Endothelial cell of umbilical vein (primary cell): ENCODE measurements around the gene SPHK2. TPM values are rescaled to one million over a fixed set of nuclear protein-coding genes. Genes with fewer than 3 reads are reported as not detected.

Experiments used
- BruUV-seq: library from RNA; stranded (reverse); fragments of 400-500 nt; replicated peaks from 2 replicates; lab custom pipeline; 2021; lab: Mats Ljungman, UMichigan
- CTCF ChIA-PET: fragments of 300-600, 350-600 bp; sonication (Branson Sonifier 250); formaldehyde crosslinking; loops from one replicate; lab custom pipeline; 2021; ENCODE audit warnings: antibody characterized with exemption, inconsistent platforms; lab: Charles Lee
- POLR2A ChIA-PET: fragments of 300-600, 350-600 bp; sonication (Branson Sonifier 250); formaldehyde crosslinking; loops from one replicate; lab custom pipeline; 2021; ENCODE audit warnings: antibody characterized with exemption, inconsistent platforms; lab: Charles Lee
- DNase-seq: peaks from one replicate; pipeline ENCODE4 v3.0.0-alpha.2; 2011; ENCODE audit warnings: low read depth, low spot score
- FAIRE-seq: peaks from 2 replicates; lab custom pipeline; 2011; peaks lifted over from hg19 to GRCh38; lab: Jason Lieb, UNC
- H2AFZ ChIP-seq: 2 replicates; pipeline ENCODE4 v1.6.0; 2012; ENCODE audit warnings: low read depth, low read length, control low read depth, inconsistent platforms
- H3K27ac ChIP-seq: 2 replicates; pipeline ENCODE4 v1.5.1; 2011; ENCODE audit warnings: low read depth, mild to moderate bottlenecking, control low read depth, low read length, moderate library complexity; ENCODE audit not compliant: insufficient read depth
- H3K27me3 ChIP-seq, 2 experiments: 2 replicates each; pipeline versions ENCODE4 v1.6.0 to v1.6.1; 2011; ENCODE audit warnings: low read length in 2 of 2, mixed read lengths in 1 of 2; ENCODE audit not compliant: control insufficient read depth in 2 of 2, insufficient read depth in 2 of 2
- H3K36me3 ChIP-seq, 2 experiments: 2 replicates in 1 of 2; 3 replicates in 1 of 2; pipeline ENCODE4 v1.5.1; 2011; ENCODE audit warnings: low read length in 2 of 2, mild to moderate bottlenecking in 1 of 2, moderate library complexity in 1 of 2; ENCODE audit not compliant: control insufficient read depth in 2 of 2, insufficient read depth in 2 of 2; ENCODE audit errors: extremely low read depth in 1 of 2
- H3K4me1 ChIP-seq: 3 replicates; pipeline ENCODE4 v1.5.1; 2011; ENCODE audit warnings: mild to moderate bottlenecking, low read length; ENCODE audit not compliant: control insufficient read depth, insufficient read depth; ENCODE audit errors: extremely low read depth
- H3K4me2 ChIP-seq: 2 replicates; pipeline ENCODE4 v1.6.1; 2011; ENCODE audit warnings: low read length, control low read depth, mixed read lengths; ENCODE audit not compliant: insufficient read depth
- H3K4me3 ChIP-seq, 3 experiments: fragments of 200-600 bp in 1 of 3; sonication (generic), shearing (Covaris generic) in 1 of 3; replicated peaks in 1 of 3; 2 replicates each; pipeline ENCODE4 v1.5.1; 2011 to 2016; ENCODE audit warnings: control low read depth in 3 of 3, low read length in 3 of 3, mild to moderate bottlenecking in 2 of 3, inconsistent platforms in 1 of 3, low read depth in 1 of 3, moderate library complexity in 1 of 3; ENCODE audit not compliant: insufficient read depth in 1 of 3
- H3K79me2 ChIP-seq: 2 replicates; pipeline ENCODE4 v1.6.0; 2012; ENCODE audit warnings: low read length, inconsistent platforms; ENCODE audit not compliant: control insufficient read depth, insufficient read depth
- H3K9ac ChIP-seq: replicated peaks from 2 replicates; pipeline ENCODE3; 2011; ENCODE audit warnings: low read length, control low read depth; ENCODE audit not compliant: insufficient read depth; ENCODE audit errors: extremely low read depth
- H3K9me1 ChIP-seq: replicated peaks from 3 replicates; pipeline ENCODE4 v1.6.0; 2011; ENCODE audit warnings: mild to moderate bottlenecking, low read length; ENCODE audit not compliant: control insufficient read depth, insufficient read depth; ENCODE audit errors: extremely low read depth
- H3K9me3 ChIP-seq: replicated peaks from 2 replicates; pipeline ENCODE4 v1.5.1; 2012; ENCODE audit warnings: low read length, inconsistent platforms; ENCODE audit not compliant: control insufficient read depth, insufficient read depth
- H4K20me1 ChIP-seq: replicated peaks from 2 replicates; pipeline ENCODE3; 2011; ENCODE audit warnings: mild to moderate bottlenecking, low read length; ENCODE audit not compliant: control insufficient read depth, insufficient read depth; ENCODE audit errors: extremely low read depth
- EZH2 ChIP-seq: IDR thresholded peaks from 2 replicates; pipeline ENCODE4 v1.6.1; 2012; ENCODE audit warnings: borderline replicate concordance, low read depth, mild to moderate bottlenecking, moderate library complexity, low read length, inconsistent platforms; ENCODE audit not compliant: severe bottlenecking
- FOS ChIP-seq: IDR thresholded peaks from 2 replicates; pipeline ENCODE4 v1.6.1; 2011; ENCODE audit warnings: mild to moderate bottlenecking, low read length, moderate library complexity, borderline replicate concordance; ENCODE audit not compliant: insufficient read depth
- GATA2 ChIP-seq: IDR thresholded peaks from 2 replicates; pipeline ENCODE4 v1.7.0; 2011; ENCODE audit warnings: low read depth, mild to moderate bottlenecking, moderate library complexity, mixed read lengths, low read length; ENCODE audit not compliant: insufficient read length, insufficient read depth
- JUN ChIP-seq: IDR thresholded peaks from 2 replicates; pipeline ENCODE4 v1.6.1; 2011; ENCODE audit warnings: borderline replicate concordance, low read depth; ENCODE audit not compliant: insufficient read length, insufficient read depth
- MYC ChIP-seq: IDR thresholded peaks from one replicate; pipeline ENCODE4 v1.6.1; 2011; ENCODE audit warnings: mild to moderate bottlenecking, low read depth, low read length
- POLR2A ChIP-seq: IDR thresholded peaks from 2 replicates; pipeline ENCODE4 v1.6.1; 2012; ENCODE audit warnings: low read depth, mild to moderate bottlenecking, control low read depth, low read length
- POLR2AphosphoS5 ChIP-seq: IDR thresholded peaks from 2 replicates; pipeline ENCODE4 v1.6.1; 2012; ENCODE audit warnings: low read depth, mild to moderate bottlenecking, control low read depth, low read length, moderate library complexity; ENCODE audit not compliant: insufficient read depth
- dilution Hi-C: fragments of 300-500 bp; cut with MboI; formaldehyde crosslinking; loops from one replicate; pipeline ENCODE4 v1.15.0; 2019; ENCODE audit warnings: low sequenced_read_pairs; ENCODE audit not compliant: extremely low pct_ligation_motif_present
- intact Hi-C: fragments of 100-400 bp; cut with micrococcal nuclease; formaldehyde crosslinking; loops from one replicate; pipeline ENCODE4 v1.10.0; 2022
- polyA plus RNA-seq, 4 experiments: library from polyadenylated mRNA; depleted of rRNA in 3 of 4; stranded (reverse) in 3 of 4; unstranded in 1 of 4; fragments of >200 nt; gene quantifications; 2 replicates each; pipeline versions ENCODE4 v1.2.1 to v1.2.3, GENCODE V29; 2011 to 2012; ENCODE audit warnings: missing spikeins in 1 of 4
- total RNA-seq: library from RNA; stranded (reverse); gene quantifications from 2 replicates; pipeline ENCODE4 v1.2.3, GENCODE V29; 2021
- TF ChIP-seq, protein P1 (sequence below), 2 donors: IDR thresholded peaks; 1 replicate in 1 of 2; 2 replicates in 1 of 2; pipeline ENCODE4 v1.5.1; 2011; ENCODE audit warnings: low read length in 2 of 2, mild to moderate bottlenecking in 2 of 2, moderate library complexity in 2 of 2, control low read depth in 1 of 2, inconsistent platforms in 1 of 2, low read depth in 1 of 2; ENCODE audit not compliant: insufficient read depth in 1 of 2; ENCODE audit errors: extremely low read depth in 1 of 2
- TF ChIP-seq, protein P2 (sequence below): IDR thresholded peaks from 2 replicates; pipeline ENCODE4 v1.6.1; 2011; ENCODE audit not compliant: insufficient read depth, insufficient read length

Gene SPHK2
- total and polyA plus RNA-seq, 2 donors (not counting 3 experiments of a cell fraction or from before 2014, with no cell fraction given), result 20.2 to 31.1 TPM

DNA sequence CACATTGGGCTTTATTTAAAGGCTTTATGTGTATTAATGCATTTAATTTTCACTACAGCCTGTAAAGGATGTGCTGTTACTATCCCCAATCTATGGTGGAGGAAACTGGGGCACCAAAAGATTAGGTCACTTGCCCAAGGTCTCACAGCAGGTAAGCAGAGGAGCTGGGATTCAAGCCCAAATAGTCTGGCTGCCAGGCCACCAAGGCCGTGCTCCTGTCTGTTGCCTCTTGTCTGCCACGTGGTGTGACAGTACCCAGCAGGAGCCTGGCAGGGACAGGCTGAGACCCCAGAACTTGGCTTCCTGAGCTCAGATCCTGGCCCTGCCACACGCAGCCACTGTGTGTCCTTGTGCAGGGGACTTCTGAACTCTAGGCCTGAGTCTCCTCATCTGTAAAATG is 49.0 kb downstream of the SPHK2 start:
- H3K9me1 ChIP-seq, result no peaks in the 10 kb centered on the region
- H4K20me1 ChIP-seq, result no peaks in the 10 kb centered on the region
- no peaks in the 10 kb centered on the region for H3K36me3 ChIP-seq
- DNase-seq (no peak), FAIRE-seq (no peak)
- dilution Hi-C loops (no loop called here), intact Hi-C loops (no loop called here)
- ChIA-PET POLR2A (no interaction called here), CTCF (no interaction called here)
- TF ChIP-seq JUN (no peak), POLR2A (no peak), FOS (no peak), MYC (no peak), POLR2AphosphoS5 (no peak), EZH2 (no peak), GATA2 (no peak)
- TF ChIP-seq, protein P1, sequence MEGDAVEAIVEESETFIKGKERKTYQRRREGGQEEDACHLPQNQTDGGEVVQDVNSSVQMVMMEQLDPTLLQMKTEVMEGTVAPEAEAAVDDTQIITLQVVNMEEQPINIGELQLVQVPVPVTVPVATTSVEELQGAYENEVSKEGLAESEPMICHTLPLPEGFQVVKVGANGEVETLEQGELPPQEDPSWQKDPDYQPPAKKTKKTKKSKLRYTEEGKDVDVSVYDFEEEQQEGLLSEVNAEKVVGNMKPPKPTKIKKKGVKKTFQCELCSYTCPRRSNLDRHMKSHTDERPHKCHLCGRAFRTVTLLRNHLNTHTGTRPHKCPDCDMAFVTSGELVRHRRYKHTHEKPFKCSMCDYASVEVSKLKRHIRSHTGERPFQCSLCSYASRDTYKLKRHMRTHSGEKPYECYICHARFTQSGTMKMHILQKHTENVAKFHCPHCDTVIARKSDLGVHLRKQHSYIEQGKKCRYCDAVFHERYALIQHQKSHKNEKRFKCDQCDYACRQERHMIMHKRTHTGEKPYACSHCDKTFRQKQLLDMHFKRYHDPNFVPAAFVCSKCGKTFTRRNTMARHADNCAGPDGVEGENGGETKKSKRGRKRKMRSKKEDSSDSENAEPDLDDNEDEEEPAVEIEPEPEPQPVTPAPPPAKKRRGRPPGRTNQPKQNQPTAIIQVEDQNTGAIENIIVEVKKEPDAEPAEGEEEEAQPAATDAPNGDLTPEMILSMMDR (IDR thresholded peaks at IDR 0.05; ENCODE audit: extremely low read depth in 1 of 2, insufficient read depth in 1 of 2, low read depth in 1 of 2, low read length in 2 of 2), result no peak
- TF ChIP-seq, protein P2, sequence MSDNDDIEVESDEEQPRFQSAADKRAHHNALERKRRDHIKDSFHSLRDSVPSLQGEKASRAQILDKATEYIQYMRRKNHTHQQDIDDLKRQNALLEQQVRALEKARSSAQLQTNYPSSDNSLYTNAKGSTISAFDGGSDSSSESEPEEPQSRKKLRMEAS, result no peak
- no peaks in the 10 kb centered on the region for H3K4me1 ChIP-seq
- no peak overlapping the region for H3K9ac ChIP-seq
- BruUV-seq, result no TSS peak
- no peak overlapping the region for H3K4me2 ChIP-seq
- no peaks in the 10 kb centered on the region for H3K27me3 ChIP-seq
- H3K79me2 ChIP-seq, result no peaks in the 10 kb centered on the region
- no peaks in the 10 kb centered on the region for H3K9me3 ChIP-seq
- no peak overlapping the region for H2AFZ ChIP-seq
- H3K4me3 ChIP-seq, result no peak overlapping the region
- H3K27ac ChIP-seq, result no peak overlapping the region
